Activated CD4-positive, CD25-positive, alpha-beta regulatory T cell (primary cell): Measurements from ENCODE around the gene MBNL1.

Experiments used
- DNase-seq, 4 experiments: peaks; one replicate each; lab custom pipeline; 2025; lab: John Stamatoyannopoulos, UW

MBNL1 gene

DNA sequence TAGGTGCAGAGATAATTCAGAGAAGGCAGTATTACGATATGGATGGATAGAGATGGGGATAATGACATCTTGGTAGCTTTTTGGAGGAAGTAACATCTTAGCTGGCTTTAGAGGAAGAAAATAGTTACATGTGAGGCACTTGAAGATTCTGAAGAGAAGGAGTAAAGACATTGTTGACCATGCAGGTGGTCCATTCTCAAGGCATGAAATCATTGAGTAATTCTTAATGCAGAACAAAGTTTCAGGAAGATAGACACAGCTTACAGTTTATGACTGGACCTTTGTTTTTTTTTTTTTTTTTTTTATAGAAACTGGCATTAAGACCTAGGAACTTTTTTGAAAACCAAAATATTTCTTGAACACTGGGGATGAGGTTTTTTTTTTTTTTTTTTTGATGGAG is 28.2 kb downstream of the MBNL1 start:
- DNase-seq = no peak

DNA sequence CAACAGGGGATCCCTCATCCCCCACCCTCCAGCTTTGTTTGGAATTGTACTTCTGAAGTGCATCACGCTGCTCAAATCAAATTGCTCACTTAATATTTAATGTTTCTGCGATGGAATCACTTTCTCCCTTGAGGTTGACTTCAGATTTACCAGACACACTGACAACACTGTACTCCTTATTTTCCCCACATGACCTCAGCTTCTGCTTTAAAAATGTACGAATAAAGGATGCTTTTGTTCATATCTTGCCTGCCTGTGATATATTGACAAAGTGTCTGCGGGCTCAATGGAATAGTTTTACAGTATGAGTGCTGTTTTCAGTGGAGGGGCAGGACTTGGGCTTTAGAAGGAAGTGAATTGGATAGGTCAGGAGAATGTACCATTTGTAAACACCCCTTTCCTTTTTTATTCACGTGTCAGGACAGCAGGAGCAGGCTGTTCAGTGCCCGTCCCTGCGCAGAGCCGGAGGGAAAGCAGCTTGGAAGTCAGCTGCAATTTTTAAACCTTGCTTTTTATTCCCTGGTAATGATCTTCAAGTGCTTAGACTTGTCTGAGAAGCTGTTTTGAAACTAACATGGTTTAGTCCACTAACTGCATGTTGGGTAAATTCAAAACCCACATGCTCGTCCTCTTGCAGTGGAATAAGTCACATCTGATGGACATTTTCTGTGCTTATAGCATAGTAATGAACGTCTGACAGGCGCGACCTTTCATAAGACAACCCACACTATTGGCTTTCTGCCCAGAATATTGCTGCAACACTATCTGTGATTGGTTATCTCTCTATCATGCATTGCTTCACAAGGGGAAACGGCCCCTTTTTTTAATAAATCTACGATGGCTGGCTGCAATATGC is 29.9 kb downstream of the MBNL1 start:
- DNase-seq = peak in 3 of 4 experiments; percentile 1 to 11 (median 6)

DNA sequence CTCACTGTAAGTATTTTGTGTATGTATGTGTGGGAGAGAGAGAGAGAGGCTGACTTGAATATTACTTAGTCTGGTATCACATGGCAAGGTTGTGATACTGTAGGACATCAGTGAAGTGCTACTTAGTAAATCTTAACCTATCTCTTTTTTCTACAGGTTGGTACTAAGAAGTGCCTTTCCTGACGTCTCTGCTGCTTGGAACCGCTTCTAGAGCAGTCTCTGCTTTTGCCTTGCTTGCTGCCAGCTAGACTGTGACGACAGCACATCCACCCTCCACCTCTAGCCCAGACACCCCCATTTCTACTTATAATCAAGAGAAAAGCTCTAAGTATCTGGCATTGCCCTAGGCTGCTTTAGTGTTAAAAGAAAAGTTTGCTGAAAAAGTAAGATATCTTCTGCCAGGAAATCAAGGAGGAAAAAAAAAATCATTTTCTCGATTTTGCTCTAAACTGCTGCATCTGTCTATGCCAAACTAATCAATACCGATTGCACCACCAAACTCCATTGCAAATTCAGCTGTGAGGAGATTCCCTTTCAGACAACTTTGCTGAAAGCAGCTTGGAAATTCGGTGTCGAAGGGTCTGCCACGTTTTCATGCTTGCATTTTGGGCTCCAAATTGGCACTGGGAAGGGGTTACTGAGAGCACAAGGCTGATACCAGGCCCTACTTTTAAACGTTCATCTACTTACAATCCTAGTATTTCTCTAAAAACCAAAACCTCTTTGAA is 30.7 kb downstream of the MBNL1 start:
- DNase-seq = peak in 2 of 4 experiments; percentile 3 to 11

DNA sequence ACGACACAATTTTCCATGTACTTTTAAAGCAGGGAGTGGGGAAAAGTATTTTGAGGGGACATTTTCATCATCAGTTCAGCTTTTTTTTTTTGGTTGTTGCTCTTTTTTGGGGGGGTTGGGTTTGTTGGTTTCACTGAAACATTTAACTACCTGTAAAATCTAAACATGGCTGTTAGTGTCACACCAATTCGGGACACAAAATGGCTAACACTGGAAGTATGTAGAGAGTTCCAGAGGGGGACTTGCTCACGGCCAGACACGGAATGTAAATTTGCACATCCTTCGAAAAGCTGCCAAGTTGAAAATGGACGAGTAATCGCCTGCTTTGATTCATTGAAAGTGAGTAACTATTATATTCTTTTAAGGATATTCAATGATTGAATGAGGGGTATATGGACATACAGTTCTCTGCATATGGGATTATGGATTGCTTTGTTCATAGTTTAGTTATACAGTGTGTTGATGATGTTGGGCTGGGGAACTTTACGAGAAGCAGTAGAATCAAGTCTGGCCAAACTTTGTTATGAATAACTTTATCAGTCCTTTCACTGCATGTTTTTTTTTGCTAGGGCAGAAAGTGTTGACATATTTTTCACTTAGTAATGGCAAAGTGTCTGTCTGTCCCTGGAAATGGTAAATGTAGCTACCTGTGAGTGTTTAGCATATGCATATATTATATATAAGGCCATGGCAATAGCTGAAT is 31.5 kb downstream of the MBNL1 start:
- no peak for DNase-seq

DNA sequence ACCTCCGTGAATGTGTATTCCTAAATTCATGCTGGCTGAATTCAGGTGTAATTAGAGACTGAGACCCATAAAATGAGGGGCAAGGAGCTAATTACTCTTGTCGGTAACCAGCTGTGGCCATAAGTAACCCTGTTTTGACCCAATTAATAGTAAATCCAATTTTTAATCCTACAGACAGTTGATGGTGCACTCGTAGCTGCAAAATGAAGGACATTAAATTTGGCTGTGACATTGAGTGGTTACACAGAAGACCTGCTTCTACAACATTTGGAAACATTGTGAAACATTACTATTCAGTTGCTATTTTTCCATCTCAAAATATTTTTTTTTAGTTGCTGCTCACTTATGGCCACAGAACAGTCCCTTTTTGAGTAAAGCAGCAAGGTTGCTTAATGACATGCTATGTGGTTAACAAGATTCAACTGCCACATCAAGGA is 33.0 kb downstream of the MBNL1 start:
- no peak for DNase-seq

DNA sequence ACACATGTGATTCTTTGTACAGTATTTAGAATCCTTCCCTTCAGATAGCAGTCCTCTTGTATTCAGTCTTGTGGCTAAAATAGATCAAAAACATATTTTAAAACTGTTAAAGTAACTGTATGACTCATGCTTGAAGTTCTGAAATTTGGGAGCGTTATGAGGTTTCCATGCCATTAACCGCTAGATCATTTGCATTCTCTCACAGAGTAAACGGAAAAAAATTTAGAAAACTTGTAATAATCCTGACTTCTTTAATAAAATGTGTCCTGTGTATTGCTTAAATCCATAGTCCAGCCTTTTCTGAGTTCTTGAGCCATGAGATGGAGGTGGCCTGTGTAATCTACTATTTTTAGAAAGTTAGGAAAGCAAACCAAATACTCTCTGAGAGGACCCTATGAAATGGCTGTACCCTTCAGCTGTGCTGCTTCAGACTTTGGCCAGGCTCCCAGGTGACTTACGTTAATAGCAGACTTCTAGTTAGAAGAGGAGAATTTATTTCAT is 33.8 kb downstream of the MBNL1 start:
- DNase-seq = no peak

DNA sequence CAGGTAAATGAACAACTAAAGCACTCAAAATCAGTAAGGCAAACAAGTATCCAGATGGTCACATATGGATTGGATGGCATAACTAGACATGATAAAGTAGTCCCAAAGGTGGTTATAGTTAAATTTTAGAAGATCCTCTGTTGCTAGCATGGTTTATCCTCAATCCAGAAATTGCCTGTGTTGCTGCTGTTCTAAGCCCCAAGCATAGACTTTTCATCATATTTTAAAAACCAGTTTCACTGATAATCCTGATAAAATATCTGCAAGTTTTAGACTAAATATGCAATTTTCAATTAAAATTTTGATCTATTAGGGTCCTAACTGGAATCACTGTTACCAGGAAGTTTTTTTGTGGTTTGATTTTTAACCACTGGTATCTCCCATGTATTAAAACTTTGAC is 35.4 kb downstream of the MBNL1 start:
- DNase-seq = no peak

DNA sequence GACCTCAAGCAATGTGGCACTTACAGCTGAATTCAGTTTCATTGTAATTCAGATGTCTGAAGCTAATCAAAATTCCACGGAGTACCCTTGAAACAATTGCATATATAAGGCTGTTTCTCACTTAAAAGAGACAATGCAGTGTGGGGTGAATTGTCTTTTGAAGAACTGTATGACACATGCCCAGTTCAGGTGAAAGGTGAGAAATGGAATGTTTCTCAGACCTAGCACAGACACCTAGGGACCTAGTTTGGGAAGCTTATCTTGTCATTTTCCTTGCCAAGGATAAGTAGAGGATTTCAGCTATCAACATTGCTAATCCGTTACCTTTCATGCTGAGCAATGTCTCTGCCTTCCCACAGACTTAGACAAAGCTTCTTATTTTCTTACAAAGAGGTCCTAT is 36.3 kb downstream of the MBNL1 start:
- no peak for DNase-seq

DNA sequence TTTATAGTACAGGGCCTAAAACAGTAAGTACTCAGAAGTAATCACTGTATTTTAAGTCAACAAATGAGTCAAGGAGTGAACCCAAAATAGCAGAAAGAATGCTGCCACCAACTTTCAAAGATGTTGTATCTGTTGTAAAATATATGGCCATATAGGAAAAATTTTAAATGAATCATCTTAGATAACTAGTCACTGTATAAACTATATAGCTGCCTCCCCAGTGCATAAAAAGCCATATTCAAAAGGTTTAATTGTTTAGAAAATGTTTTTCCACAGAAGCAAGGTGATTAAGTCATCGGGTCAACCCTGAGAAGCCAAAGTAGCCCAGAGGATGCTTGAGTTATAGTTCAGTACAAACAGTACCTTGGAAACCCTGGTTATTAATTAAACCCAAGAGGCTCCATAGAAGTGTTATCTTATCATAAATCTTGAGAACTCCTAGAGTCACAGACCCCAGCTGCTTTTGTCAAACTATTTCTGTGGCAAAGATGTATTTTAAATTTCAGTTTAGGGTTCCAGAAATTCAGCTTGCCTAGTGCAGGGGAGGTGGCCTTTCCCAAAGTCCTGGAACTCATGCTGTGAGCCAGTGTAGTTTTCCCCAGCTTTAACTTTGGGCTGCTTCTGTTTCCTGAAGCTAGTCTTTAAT is 39.2 kb downstream of the MBNL1 start:
- DNase-seq = no peak

DNA sequence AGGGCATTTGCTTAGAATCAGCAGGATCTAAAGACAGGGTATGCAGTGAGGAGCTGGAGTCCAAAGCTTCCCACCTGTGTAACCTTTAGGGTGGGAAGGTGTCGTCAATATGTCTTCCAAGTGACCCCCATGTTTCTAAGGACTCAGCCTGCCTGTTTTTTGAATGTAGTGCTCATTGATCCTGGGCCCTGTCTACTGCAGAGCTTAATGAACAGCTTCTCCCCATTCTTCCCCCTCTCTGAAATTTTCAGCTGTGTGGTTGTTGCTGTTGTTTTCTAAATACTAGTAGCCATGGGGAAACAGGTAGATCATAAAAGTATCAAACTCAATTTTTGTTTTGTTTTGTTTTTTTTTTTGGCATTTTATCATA is 39.7 kb downstream of the MBNL1 start:
- no peak for DNase-seq

DNA sequence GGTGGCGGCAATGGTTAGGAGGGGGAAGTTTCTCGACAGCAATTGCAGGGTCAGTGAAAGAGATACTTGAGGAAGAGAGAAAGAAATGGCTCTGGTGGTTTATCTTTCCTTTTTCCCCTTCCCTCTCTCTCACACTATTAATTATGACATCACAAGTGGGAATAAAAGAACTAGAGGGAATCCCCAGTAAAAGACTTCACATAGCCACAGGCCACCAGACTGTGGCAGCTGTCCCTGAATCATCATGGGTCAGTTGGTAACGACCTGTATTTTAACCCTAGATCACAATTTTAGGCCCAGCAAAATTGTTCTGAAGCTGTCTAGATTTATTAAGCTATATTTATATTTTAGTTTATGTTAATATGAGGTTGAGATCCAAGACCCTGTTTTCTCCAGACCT is 40.3 kb downstream of the MBNL1 start:
- DNase-seq = no peak

DNA sequence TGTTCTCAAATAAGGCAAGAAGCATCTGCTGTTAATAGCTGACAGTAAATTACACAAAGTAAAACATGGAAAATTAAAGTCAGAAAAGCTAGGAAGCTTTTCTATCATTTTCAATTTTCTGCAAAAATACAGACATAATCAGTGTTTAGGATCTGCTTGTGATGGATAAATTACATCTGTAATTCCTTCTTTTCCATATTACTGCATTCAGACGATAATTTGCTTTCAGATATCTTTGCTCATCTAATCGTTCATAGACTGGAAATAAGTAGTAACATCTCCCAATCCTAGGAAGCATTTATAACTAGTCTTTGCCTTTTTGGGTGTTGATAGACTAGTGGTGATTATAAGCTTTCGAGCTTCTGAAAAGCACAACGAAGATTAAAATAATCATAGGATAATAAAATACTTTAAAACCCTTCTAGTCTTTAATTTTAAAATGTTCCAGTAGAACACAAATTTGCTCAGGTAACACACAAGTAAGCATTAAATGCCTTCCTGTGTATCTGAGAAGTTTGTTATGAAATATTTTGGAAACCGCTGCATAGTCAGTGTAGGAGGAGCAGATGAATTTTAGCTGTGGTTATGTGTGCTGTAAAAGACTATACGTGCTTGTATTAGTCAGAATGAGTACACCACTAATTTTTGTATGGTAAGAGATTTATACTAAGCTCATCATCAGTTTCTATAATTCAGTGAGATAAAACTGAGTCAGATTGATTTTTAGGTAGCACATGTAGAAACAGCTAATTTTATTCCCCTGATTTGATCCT is 41.0 kb downstream of the MBNL1 start:
- no peak for DNase-seq

DNA sequence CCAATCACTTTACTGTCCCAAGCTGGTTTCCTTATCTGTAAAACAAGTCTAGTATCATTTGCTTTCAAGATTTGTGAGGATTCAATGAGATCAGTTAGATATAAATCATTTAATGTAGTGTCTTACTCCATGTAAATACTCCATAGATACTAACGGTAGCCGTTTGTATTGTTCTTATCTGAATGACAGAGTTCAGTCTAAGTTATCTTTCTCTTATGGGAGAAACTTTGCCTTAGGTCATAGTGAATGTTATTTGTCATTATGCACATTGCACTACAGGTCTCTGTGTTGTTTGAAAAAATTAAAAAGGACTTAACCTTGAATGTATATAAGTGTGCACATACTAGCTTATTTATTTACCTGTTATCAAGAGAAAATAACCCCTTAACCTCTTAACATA is 44.7 kb downstream of the MBNL1 start:
- no peak for DNase-seq

DNA sequence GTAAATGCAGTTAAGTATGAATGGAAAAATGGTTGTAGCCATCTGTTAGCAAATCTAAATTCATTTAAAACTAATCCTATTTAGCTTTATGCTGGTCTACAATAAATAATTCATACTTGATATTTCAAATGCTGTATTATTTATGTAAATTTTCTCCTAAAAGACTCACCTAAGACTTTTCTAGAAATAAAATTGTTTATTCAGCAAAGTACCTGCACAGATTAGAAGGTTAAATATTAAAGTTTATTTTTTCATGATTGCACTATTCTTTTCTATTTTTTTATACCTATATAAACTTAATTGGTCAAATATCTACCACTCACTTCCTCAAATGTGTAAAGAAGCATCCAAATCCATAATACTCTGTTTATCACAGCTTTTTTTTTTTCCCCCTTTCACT is 45.2 kb downstream of the MBNL1 start:
- DNase-seq = no peak

DNA sequence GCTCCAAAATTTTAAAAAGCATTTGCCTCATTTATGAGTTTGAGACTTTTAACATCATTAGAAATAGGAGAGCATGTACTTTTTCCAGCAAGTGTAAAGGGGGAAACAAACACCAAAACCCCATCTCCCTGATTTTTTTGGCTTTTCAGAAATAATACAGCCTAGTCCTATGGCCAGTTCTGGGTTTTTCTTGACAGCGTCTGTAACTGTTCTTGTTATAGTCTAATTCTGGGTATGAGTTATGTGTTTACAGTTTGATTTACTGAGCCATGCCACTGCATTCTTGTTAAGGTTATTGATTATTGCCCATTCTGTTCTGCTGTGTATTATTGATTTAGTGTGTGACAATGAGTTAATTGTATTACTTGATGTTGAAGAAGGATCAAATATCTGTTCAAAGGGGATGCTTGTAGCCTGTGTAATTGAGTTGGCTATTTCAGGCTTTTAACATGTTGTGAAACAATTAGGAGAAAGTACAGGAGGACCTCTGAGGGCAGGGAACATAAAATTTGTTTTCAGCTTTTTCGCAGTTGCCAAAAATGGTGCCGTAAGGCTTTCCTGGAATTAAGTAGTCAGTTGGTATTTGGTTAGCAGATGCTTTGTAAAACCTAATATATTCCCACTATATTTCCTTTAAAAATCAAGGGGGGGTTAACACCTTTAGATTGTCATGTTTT is 46.1 kb downstream of the MBNL1 start:
- DNase-seq = no peak

DNA sequence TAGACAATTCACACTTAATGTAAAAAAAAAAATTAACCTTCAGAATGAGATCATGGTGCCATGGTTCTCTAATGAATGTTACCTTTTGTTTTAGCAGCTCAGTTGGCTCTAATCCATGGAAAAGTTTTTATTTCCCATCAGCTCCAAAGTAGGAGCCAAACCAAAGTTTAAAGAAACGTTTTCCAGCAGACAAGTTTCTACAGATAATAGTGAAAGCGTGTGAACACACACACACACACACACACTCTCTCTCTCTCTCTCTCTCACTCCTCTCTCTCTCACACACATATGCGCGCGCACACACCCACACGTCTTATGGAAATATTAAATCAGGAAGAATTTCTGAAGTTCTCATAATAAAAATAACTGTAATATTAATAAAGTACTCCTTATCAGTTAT is 46.9 kb downstream of the MBNL1 start:
- DNase-seq = no peak

DNA sequence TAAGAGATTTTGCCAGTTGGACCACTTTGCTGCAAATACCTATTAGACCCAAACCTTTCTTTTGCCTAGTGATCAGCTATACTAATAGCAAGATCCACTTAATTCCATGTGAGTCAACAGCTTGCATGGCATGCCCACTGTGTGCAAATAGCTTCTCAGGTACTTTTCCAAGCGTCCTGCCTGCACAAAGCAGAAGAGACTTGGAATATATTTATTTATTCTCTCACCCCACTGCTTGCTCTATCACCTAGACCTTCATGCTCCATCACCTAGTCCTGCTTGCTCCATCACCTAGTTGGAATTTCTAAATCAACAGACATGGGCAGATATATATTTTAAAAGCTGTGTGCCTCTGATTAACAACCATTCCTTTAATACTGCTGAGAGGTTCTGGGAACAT is 47.6 kb downstream of the MBNL1 start:
- DNase-seq = no peak

DNA sequence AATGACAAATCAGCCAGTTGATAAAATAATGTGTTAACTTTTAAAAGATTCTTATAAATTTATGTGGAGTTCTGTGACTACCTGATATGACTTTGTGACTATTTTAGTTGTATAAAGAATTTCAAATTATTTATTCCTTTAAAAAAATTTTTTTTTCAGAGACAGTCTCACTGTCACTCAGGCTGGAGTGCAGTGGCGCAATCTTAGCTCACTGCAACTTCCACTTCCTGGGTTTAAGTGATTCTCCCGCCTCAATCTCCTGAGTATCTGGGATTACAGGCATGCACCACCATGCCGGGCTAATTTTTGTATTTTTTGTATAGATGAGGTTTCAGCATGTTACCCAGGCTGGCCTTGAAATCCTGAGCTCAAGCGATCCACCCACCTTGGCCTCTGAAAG is 48.5 kb downstream of the MBNL1 start:
- DNase-seq = no peak

DNA sequence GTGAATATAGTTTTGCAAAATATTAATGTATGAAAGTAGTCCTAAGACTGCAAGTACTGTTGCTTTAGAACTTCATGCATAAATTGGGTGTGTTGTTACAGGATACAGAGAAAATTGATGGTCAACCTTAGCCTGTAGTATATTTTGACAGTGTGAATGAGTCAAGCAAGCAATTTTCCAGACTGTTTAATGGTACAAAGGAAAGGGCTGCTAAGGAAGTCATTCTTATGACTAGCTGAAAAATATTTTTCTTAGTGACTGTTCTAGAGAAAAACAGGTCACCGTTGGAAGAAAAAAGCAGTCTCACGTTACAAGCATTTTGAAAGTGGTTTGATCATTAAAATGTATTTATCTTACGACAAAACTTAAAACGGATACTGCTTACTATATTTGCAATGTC is 49.2 kb downstream of the MBNL1 start:
- DNase-seq = no peak

DNA sequence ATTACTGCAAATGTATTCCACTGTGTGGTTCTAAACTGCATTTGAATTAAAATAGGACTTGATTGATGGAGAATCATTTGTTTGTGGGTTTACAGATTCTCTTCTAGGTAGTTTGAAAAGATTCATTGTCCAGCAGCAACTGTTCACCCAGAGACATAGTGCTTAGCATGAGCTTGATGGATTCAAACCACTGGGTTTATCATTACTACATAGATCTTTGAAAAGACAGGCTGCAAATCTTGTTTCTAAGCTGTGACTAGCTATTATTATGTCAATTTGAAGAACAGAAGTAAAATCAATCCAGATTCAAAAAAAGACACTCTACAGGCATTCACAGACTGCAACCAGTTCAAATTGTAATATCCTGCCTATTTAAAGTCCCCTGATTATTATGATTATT is 49.8 kb downstream of the MBNL1 start:
- no peak for DNase-seq

DNA sequence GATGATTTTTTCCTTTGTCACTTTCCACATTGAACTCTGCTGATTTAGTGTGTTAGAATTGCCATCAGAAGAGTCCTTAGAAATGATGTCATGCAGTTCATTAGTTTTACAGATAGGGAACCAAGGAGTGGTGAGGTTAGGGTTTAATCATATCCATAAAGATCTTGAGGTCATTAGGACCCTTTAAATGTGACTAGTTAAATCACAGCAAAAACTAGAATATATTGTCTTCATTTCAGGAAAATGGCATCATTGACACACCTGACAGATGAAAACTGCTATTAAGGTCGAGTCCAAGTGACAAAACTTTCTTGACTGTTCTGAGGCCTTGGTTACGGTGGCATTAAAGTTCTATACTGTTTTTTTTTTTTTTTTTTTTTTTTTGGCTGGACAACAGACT is 50.5 kb downstream of the MBNL1 start:
- DNase-seq = no peak
